HG03103 (cell line): Measurements from ENCODE around the gene PRKACA.

ENCODE experiments used
- ATAC-seq: cut with Tn5 transposase; IDR thresholded peaks from one replicate; pipeline ENCODE4 v1.9.1; 2021; ENCODE audit warnings: low read depth; ENCODE audit not compliant: unreplicated experiment

The PRKACA gene

GRCh38 chr19:14118165-14119051 lies 846 bp upstream of the PRKACA start:
- peak; percentile 7 for ATAC-seq

- peak; percentile 15 for ATAC-seq
Measured at GRCh38 chr19:14116918-14117578, 514 bp downstream of the PRKACA start.

GRCh38 chr19:14116525-14116917 lies 1.0 kb downstream of the PRKACA start:
- no peak for ATAC-seq

- ATAC-seq = no peak
Measured at GRCh38 chr19:14115756-14116155, 1.8 kb downstream of the PRKACA start.

GRCh38 chr19:14114854-14115253 lies 2.7 kb downstream of the PRKACA start:
- ATAC-seq = no peak

GRCh38 chr19:14114439-14114838 lies 3.1 kb downstream of the PRKACA start:
- no peak for ATAC-seq

- no peak for ATAC-seq
Measured at GRCh38 chr19:14113762-14114414, 3.7 kb downstream of the PRKACA start.

- ATAC-seq = no peak
Measured at GRCh38 chr19:14112809-14113385, 4.7 kb downstream of the PRKACA start.

GRCh38 chr19:14112051-14112808 lies 5.3 kb downstream of the PRKACA start:
- no peak for ATAC-seq

- ATAC-seq = no peak
Measured at GRCh38 chr19:14111486-14111885, 6.1 kb downstream of the PRKACA start.

GRCh38 chr19:14110650-14111049 lies 6.9 kb downstream of the PRKACA start:
- ATAC-seq = no peak

- no peak for ATAC-seq
Measured at GRCh38 chr19:14107581-14108461, 9.7 kb downstream of the PRKACA start.

GRCh38 chr19:14106840-14107239 lies 10.7 kb downstream of the PRKACA start:
- ATAC-seq = no peak

- no peak for ATAC-seq
Measured at GRCh38 chr19:14105680-14106079, 11.9 kb downstream of the PRKACA start.

GRCh38 chr19:14103310-14103709 lies 14.3 kb downstream of the PRKACA start:
- ATAC-seq = no peak

GRCh38 chr19:14102756-14103155 lies 14.8 kb downstream of the PRKACA start:
- no peak for ATAC-seq

- no peak for ATAC-seq
Measured at GRCh38 chr19:14102102-14102696, 15.4 kb downstream of the PRKACA start.

GRCh38 chr19:14101003-14101545 lies 16.5 kb downstream of the PRKACA start:
- ATAC-seq = no peak
